ENCODE measurements around the gene SF3A2. TPM values are rescaled to one million over a fixed set of nuclear protein-coding genes. Genes with fewer than 3 reads are reported as not detected.

Gene SF3A2
- total RNA-seq, 1 experiment from 2014 or later: 27.2 TPM

DNA sequence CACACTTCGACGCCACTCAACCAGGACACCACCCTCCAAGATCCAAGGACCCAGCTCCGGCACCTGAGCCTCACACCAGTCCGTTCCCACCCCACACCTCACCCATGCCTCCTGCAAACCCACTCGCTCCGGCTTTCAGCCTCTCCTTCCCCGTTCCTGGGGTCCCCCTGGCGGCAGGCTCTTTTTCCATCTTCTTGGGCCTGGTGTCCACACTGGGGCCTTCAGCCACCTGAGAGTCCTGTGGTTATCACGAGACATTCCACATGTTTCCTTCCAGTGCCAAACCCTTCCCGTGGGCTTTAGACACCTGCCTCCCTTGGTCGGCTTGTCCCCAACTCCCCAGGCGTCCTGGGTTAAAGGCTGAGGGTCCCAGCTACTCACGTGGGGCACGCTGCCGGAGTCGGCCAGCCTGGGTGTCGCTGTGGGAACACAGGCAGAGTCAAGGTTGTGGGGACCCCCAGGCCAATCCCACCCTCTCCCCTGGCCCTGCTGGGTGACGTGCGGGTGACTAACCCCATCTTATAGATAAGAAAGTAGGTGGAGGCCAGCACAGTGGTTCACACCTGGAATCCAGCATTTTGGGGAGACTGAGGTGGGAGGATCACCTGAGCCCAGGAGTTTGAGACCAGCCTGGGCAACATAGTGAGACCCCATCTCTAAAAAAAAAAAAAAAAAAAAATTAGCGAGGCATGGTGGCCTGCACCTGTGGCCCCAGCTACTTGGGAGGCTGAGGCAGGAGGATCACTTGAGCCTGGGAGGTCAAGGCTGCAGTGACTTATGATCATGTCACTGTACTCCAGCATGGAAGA is 17.6 kb downstream of the SF3A2 start:
- peaks cover 25% of the 10 kb centered on the region for H3K4me1 ChIP-seq (ENCODE audit: low read length)
- H3K9me2 ChIP-seq (replicated peaks; ENCODE audit: insufficient read depth, low read length): no peaks in the 10 kb centered on the region
- no peaks in the 10 kb centered on the region for H3K36me3 ChIP-seq (ENCODE audit: insufficient read depth, low read length)
- no peak for DNase-seq
- no peak overlapping the region for H3K27ac ChIP-seq (ENCODE audit: low read length)
- no peaks in the 10 kb centered on the region for H3K79me2 ChIP-seq (ENCODE audit: low read length)
- H3K4me3 ChIP-seq (ENCODE audit: low read length): no peak overlapping the region
- no peaks in the 10 kb centered on the region for H3K9me3 ChIP-seq (ENCODE audit: low read length)
- H3K27me3 ChIP-seq (ENCODE audit: low read length): no peaks in the 10 kb centered on the region
- H2AFZ ChIP-seq (ENCODE audit: low read length): no peak overlapping the region
- H4K20me1 ChIP-seq (ENCODE audit: insufficient read depth, low read depth, low read length): peaks cover 12% of the 10 kb centered on the region
- H3K9ac ChIP-seq (ENCODE audit: low read length): no peak overlapping the region
- H3K4me2 ChIP-seq (ENCODE audit: low read depth, low read length, poor library complexity, severe bottlenecking): no peak overlapping the region

DNA sequence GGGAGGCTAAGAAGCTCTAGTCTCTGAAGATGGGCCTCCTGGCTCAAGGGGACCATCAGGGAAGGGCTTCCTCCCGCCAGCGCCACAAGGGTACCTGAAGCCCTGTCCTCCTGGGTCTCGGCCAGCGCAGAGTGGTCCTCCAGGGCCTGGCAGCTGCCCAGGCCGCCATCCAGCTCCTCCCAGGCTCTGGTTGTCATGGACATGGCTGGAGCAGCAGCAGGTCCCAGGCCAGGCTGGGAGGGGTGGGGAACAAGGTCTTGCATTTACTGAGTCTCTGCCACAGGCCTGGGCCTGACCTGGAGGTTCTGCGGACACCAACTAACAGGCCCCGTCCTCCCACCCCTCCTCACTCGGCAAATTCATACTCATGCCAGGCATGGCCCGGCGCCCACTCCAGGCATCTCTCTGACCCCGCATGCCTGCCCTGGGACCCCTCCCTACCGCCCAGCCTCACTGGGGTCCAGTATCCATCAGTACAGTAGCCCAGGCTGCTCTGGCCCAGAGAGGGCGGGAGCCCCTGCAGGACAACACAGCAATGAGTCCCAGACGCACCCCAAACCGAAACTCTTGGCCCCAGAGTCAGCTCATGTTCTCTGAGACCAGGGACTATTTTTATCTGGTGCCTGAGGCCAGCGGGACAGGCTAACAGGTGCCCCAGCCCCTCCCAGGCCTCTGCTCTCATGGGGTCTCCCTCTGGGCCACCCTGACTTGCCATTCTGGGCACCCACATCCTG is 18.7 kb downstream of the SF3A2 start:
- no peak overlapping the region for H3K27ac ChIP-seq (ENCODE audit: low read length)

DNA sequence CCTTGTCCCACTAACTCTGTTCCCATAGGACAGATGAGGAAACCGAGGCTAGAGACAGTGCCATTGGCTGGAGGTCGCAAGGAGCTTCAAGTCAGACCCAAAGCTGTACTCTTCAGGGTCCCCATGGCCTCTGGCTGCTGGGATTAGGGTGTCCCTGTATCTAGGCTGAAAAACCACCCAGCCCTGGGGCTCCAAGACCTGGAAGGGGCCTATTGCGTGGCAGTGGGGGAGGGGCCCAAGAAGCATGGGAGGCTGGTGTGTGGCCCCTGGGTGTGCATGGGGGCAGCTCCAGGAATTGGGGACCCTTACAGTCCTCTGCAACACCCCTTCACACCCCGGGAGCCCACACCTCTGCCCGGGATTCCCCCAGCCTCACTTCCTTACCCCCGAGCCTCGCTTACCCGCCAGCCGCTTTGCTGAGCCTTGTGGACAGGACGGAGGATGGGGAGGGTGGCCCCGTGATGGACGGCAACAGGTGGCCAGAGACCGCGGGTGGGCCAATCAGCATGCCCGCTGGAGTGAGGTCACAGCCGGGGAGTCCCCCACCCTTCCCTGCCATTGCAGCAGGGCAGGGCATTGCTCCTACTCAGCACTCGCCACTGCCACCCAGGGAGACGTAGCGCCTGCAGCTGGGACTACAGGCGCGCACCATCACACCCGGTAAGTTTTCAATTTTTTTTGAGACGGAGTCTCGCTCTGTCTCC is 19.5 kb downstream of the SF3A2 start, which contains the start of gene JSRP1:
TSS of gene JSRP1 (minus strand) at position 436 of the 704 bp plus-strand sequence. CDS start 1,103 bp downstream, outside the sequence.
- Histone ChIP-seq H3K9me3 (ENCODE audit: low read length) (no peaks in the 10 kb centered on the region), H3K4me1 (ENCODE audit: low read length) (peaks cover 25% of the 10 kb centered on the region), H3K27me3 (ENCODE audit: low read length) (no peaks in the 10 kb centered on the region), H3K36me3 (ENCODE audit: insufficient read depth, low read length) (no peaks in the 10 kb centered on the region), H3K79me2 (ENCODE audit: low read length) (no peaks in the 10 kb centered on the region), H4K20me1 (ENCODE audit: insufficient read depth, low read depth, low read length) (peaks cover 12% of the 10 kb centered on the region), H3K27ac (ENCODE audit: low read length) (no peak within 1 kb of the TSS), H3K4me2 (ENCODE audit: low read depth, low read length, poor library complexity, severe bottlenecking) (no peak within 1 kb of the TSS), H3K9ac (ENCODE audit: low read length) (no peak within 1 kb of the TSS), H2AFZ (ENCODE audit: low read length) (no peak within 1 kb of the TSS), H3K4me3 (ENCODE audit: low read length) (no peak within 1 kb of the TSS), H3K9me2 (replicated peaks; ENCODE audit: insufficient read depth, low read length) (no peaks in the 10 kb centered on the region)
- DNase-seq: no peak

More for the DNA sequence above, 18.7 kb downstream of the SF3A2 start:
- no peak for DNase-seq
- Histone ChIP-seq H3K9me3 (ENCODE audit: low read length) (no peaks in the 10 kb centered on the region), H3K4me3 (ENCODE audit: low read length) (no peak overlapping the region), H3K27me3 (ENCODE audit: low read length) (no peaks in the 10 kb centered on the region), H3K9ac (ENCODE audit: low read length) (no peak overlapping the region), H3K4me2 (ENCODE audit: low read depth, low read length, poor library complexity, severe bottlenecking) (no peak overlapping the region), H3K4me1 (ENCODE audit: low read length) (peaks cover 25% of the 10 kb centered on the region), H3K79me2 (ENCODE audit: low read length) (no peaks in the 10 kb centered on the region), H2AFZ (ENCODE audit: low read length) (no peak overlapping the region), H3K36me3 (ENCODE audit: insufficient read depth, low read length) (no peaks in the 10 kb centered on the region), H4K20me1 (ENCODE audit: insufficient read depth, low read depth, low read length) (peaks cover 12% of the 10 kb centered on the region), H3K9me2 (replicated peaks; ENCODE audit: insufficient read depth, low read length) (no peaks in the 10 kb centered on the region)

DNA sequence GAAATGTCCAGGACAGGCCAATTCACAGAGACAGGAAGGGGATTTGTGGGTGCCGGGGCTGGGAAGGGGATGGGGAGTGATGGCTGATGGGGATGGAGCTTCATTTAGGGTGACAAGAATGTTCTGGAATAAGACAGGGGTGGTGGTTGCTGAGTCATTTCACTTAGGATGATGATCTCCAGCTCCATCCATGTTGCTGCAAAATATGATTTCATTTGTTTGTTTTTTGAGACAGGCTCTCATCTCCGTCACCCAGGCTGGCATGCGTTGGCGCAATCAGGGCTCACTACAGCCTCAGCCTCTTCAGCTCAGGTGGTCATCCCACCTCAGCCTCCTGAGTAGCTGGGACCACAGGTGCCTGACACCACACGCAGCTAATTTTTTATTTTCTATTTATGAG is 22.7 kb downstream of the SF3A2 start:
- Histone ChIP-seq H3K4me3 (ENCODE audit: low read length) (no peak overlapping the region), H4K20me1 (ENCODE audit: insufficient read depth, low read depth, low read length) (no peaks in the 10 kb centered on the region), H2AFZ (ENCODE audit: low read length) (no peak overlapping the region), H3K36me3 (ENCODE audit: insufficient read depth, low read length) (no peaks in the 10 kb centered on the region), H3K4me2 (ENCODE audit: low read depth, low read length, poor library complexity, severe bottlenecking) (no peak overlapping the region), H3K4me1 (ENCODE audit: low read length) (peaks cover 17% of the 10 kb centered on the region), H3K79me2 (ENCODE audit: low read length) (no peaks in the 10 kb centered on the region), H3K9ac (ENCODE audit: low read length) (no peak overlapping the region), H3K27ac (ENCODE audit: low read length) (no peak overlapping the region), H3K27me3 (ENCODE audit: low read length) (no peaks in the 10 kb centered on the region), H3K9me3 (ENCODE audit: low read length) (no peaks in the 10 kb centered on the region), H3K9me2 (replicated peaks; ENCODE audit: insufficient read depth, low read length) (no peaks in the 10 kb centered on the region)
- DNase-seq: no peak

DNA sequence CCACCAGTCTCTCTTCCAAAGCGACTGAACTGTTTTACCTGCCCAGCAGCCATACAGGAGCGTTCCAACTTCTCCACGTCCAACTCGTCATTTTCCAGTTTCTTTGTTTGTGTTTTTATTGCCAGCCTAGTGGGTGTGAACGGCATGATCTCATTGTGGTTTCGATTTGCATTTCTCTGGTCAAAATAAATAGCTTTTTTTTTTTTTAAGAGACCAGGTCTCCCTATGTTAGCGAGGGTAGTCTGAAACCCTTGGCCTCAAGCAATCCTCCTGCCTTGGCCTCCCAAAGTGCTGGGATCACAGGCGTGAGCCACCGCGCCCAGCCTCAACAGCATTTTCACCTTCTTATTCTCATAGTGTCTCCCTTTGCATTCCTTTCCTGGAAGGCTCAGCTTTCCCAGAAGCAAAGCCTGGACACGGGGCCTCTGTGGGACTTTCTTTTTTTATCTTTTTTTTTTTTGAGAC is 23.7 kb downstream of the SF3A2 start:
- H3K4me2 ChIP-seq (ENCODE audit: low read depth, low read length, poor library complexity, severe bottlenecking): no peak overlapping the region

DNA sequence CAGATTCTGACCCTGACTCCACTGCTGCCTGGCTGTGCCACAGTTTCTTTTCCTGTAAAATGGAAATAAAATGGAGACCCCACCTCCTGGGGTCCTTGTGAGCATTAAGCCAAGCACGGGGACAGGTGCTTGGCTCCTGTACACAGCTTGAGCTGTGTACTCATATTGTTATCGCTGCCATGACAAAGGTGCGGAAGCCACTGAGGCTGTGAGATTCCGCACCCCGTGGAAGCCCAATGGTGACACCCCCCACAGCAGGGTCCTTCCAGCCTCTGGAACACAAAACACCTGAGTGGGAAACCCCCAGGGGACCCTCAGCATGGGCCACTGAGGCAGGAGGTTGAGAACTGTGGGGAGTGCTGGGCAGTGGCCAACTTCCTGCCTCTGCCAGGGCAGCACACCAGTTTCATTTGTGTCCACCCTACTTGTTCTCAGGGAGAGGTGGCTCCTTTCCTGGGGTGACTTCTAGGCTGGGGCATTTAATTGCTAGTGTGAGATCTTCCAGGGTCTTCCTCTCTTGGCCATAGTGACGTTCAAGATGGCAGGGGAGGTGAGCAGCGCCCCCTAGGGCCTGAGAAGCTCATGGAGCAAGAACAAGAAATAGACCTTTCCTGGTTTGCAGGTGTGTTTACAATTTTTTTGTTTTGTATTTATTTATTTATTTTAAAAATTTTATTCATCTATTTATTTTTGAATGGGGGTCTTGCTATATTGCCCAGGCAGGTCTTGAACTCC is 25.0 kb downstream of the SF3A2 start:
- no peaks in the 10 kb centered on the region for H4K20me1 ChIP-seq (ENCODE audit: insufficient read depth, low read depth, low read length)
- H3K9me3 ChIP-seq (ENCODE audit: low read length): no peaks in the 10 kb centered on the region
- H3K27ac ChIP-seq (ENCODE audit: low read length): no peak overlapping the region
- H3K4me3 ChIP-seq (ENCODE audit: low read length): no peak overlapping the region
- no peaks in the 10 kb centered on the region for H3K27me3 ChIP-seq (ENCODE audit: low read length)
- H3K79me2 ChIP-seq (ENCODE audit: low read length): no peaks in the 10 kb centered on the region
- no peaks in the 10 kb centered on the region for H3K36me3 ChIP-seq (ENCODE audit: insufficient read depth, low read length)
- no peak overlapping the region for H2AFZ ChIP-seq (ENCODE audit: low read length)
- H3K4me1 ChIP-seq (ENCODE audit: low read length): peaks cover 20% of the 10 kb centered on the region
- peak; percentile 87 for DNase-seq
- no peak overlapping the region for H3K9ac ChIP-seq (ENCODE audit: low read length)
- no peak overlapping the region for H3K4me2 ChIP-seq (ENCODE audit: low read depth, low read length, poor library complexity, severe bottlenecking)
- H3K9me2 ChIP-seq (replicated peaks; ENCODE audit: insufficient read depth, low read length): no peaks in the 10 kb centered on the region

More for the DNA sequence above, 23.7 kb downstream of the SF3A2 start:
- Histone ChIP-seq H3K9me3 (ENCODE audit: low read length) (no peaks in the 10 kb centered on the region), H2AFZ (ENCODE audit: low read length) (no peak overlapping the region), H3K36me3 (ENCODE audit: insufficient read depth, low read length) (no peaks in the 10 kb centered on the region), H4K20me1 (ENCODE audit: insufficient read depth, low read depth, low read length) (no peaks in the 10 kb centered on the region), H3K27me3 (ENCODE audit: low read length) (no peaks in the 10 kb centered on the region), H3K27ac (ENCODE audit: low read length) (no peak overlapping the region), H3K4me3 (ENCODE audit: low read length) (no peak overlapping the region), H3K9me2 (replicated peaks; ENCODE audit: insufficient read depth, low read length) (no peaks in the 10 kb centered on the region), H3K79me2 (ENCODE audit: low read length) (no peaks in the 10 kb centered on the region), H3K9ac (ENCODE audit: low read length) (no peak overlapping the region), H3K4me1 (ENCODE audit: low read length) (peaks cover 19% of the 10 kb centered on the region)
- DNase-seq: no peak

DNA sequence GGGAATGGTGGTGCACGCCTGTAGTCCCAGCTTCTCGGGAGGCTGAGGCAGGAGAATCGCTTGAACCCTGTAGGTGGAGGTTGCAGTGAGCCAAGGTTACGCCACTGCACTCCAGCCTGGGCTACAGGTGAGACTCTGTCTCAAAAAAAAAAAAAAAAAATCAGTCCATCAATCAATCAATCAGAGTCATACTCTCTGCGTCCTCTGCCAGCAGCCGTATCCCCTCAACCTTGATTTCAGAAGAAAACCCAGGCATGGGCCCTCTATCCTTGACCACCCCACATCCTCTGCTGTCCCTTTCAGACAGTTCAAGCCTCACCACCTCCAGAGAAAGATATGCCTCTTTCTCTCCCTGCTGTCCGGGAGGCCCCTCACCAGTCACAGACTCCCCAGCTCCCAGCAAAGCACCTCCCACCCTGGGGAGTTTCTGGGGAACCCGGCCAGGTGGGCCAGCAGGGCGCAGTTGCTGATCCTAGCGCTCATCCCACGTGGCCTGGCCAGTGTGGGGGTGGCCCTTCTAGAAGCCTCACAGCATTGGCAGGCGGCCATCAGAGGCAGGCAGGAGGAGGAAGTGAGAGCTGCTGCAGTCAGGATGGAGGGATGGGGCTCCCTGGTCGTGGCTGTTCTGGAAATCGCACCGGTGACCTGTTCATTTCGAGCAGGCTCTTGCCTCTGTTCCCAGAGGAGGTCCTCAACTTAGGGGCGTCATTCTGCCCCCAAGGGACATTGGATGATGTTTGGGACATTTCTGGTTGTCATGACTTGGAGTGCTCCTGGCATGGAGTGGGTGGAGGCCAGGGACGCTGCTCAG is 29.8 kb downstream of the SF3A2 start:
- H3K4me3 ChIP-seq (ENCODE audit: low read length): peak overlapping the region; percentile 32; the same call in 1 of the 2 replicates
- peak overlapping the region; percentile 57 for H3K9ac ChIP-seq (ENCODE audit: low read length)
- DNase-seq: peak; percentile 91
- peaks cover 18% of the 10 kb centered on the region for H4K20me1 ChIP-seq (ENCODE audit: insufficient read depth, low read depth, low read length)
- peaks cover 19% of the 10 kb centered on the region for H3K79me2 ChIP-seq (ENCODE audit: low read length)
- H3K9me2 ChIP-seq (replicated peaks; ENCODE audit: insufficient read depth, low read length): no peaks in the 10 kb centered on the region
- H3K4me2 ChIP-seq (ENCODE audit: low read depth, low read length, poor library complexity, severe bottlenecking): peak overlapping the region; percentile 57
- H2AFZ ChIP-seq (ENCODE audit: low read length): peak overlapping the region; percentile 91
- H3K4me1 ChIP-seq (ENCODE audit: low read length): peaks cover 26% of the 10 kb centered on the region
- no peaks in the 10 kb centered on the region for H3K27me3 ChIP-seq (ENCODE audit: low read length)
- H3K9me3 ChIP-seq (ENCODE audit: low read length): no peaks in the 10 kb centered on the region
- peaks cover 13% of the 10 kb centered on the region for H3K36me3 ChIP-seq (ENCODE audit: insufficient read depth, low read length)
- no peak overlapping the region for H3K27ac ChIP-seq (ENCODE audit: low read length)

Data from Karpas-422 (cell line).